Activated naive CD8-positive, alpha-beta T cell treated with anti-CD3 and anti-CD28 coated beads, Interleukin-2, amount 50 U/mL, for 16 hours (primary cell): Measurements from ENCODE around the gene DDIT3.

Source experiments
- DNase-seq: peaks from one replicate; pipeline ENCODE4 v3.0.0-alpha.2; 2020; ENCODE audit warnings: low read depth, low spot score

The DDIT3 gene

GRCh38 chr12:57547288-57548012 is 27.1 kb upstream of the DDIT3 start:
- DNase-seq: no peak

- DNase-seq: peak; percentile 91
Observed at GRCh38 chr12:57546438-57547287, 26.3 kb upstream of the DDIT3 start, which contains the start of gene DCTN2. DCTN2 (minus strand) TSS chr12:57547192; CDS start chr12:57547063, 129 bp downstream.

- DNase-seq: no peak
Observed at GRCh38 chr12:57545809-57546437, 25.6 kb upstream of the DDIT3 start.

- no peak for DNase-seq
Observed at GRCh38 chr12:57543581-57543980, 23.3 kb upstream of the DDIT3 start.

GRCh38 chr12:57541717-57542116 is 21.4 kb upstream of the DDIT3 start:
- DNase-seq: no peak

- no peak for DNase-seq
Observed at GRCh38 chr12:57541001-57541400, 20.7 kb upstream of the DDIT3 start.

- DNase-seq: no peak
Observed at GRCh38 chr12:57539134-57539768, 18.9 kb upstream of the DDIT3 start.

GRCh38 chr12:57536597-57536942 is 16.3 kb upstream of the DDIT3 start:
- DNase-seq: no peak

- no peak for DNase-seq
Observed at GRCh38 chr12:57535764-57536596, 15.7 kb upstream of the DDIT3 start.

GRCh38 chr12:57534991-57535543 is 14.8 kb upstream of the DDIT3 start:
- DNase-seq: no peak

- no peak for DNase-seq
Observed at GRCh38 chr12:57534250-57534649, 13.9 kb upstream of the DDIT3 start.

GRCh38 chr12:57533108-57533507 is 12.8 kb upstream of the DDIT3 start:
- DNase-seq: no peak

- no peak for DNase-seq
Observed at GRCh38 chr12:57531836-57532235, 11.5 kb upstream of the DDIT3 start.

- DNase-seq: no peak
Observed at GRCh38 chr12:57530396-57531142, 10.3 kb upstream of the DDIT3 start.

- DNase-seq: no peak
Observed at GRCh38 chr12:57529831-57530230, 9.5 kb upstream of the DDIT3 start.

GRCh38 chr12:57528831-57529555 is 8.7 kb upstream of the DDIT3 start:
- DNase-seq: no peak

- no peak for DNase-seq
Observed at GRCh38 chr12:57528176-57528575, 7.9 kb upstream of the DDIT3 start.

- DNase-seq: no peak
Observed at GRCh38 chr12:57527184-57527583, 6.9 kb upstream of the DDIT3 start.

- no peak for DNase-seq
Observed at GRCh38 chr12:57526477-57527126, 6.3 kb upstream of the DDIT3 start.
